ENCODE measurements around the gene TLR6.

TLR6 gene

GRCh38 chr4:38837849-38838248, 18.8 kb downstream of the TLR6 start:
- Histone ChIP-seq H3K36me3 (replicated peaks in 1 of 2; ENCODE audit: control insufficient read depth in 2 of 2, insufficient read depth in 2 of 2, low read length in 2 of 2) (no peaks in the 10 kb centered on the region), H2BK12ac (ENCODE audit: low read length) (no peak overlapping the region), H2AFZ (ENCODE audit: low read length) (no peak overlapping the region), H2BK120ac (ENCODE audit: low read depth, low read length) (no peak overlapping the region), H3K9ac (ENCODE audit: low read depth, low read length, poor library complexity) (no peak overlapping the region), H3K9me3 (replicated peaks in 1 of 2; ENCODE audit: control insufficient read depth in 2 of 2, insufficient read depth in 1 of 2, low read depth in 1 of 2, low read length in 2 of 2) (no peaks in the 10 kb centered on the region), H3K23ac (ENCODE audit: low read depth, low read length, poor library complexity) (no peak overlapping the region), H2AK5ac (ENCODE audit: low read depth, low read length) (no peak overlapping the region), H2BK5ac (ENCODE audit: low read length) (no peak overlapping the region), H3K14ac (ENCODE audit: low read length) (no peak overlapping the region), H2BK15ac (ENCODE audit: low read length) (no peak overlapping the region), H3K27ac (replicated peaks; ENCODE audit: low read length) (no peak overlapping the region), H3K4me2 (ENCODE audit: insufficient read depth, low read length, poor library complexity, severe bottlenecking) (no peak overlapping the region), H3K27me3 (ENCODE audit: control insufficient read depth in 3 of 3, insufficient read depth in 3 of 3, low read depth in 1 of 3, low read length in 3 of 3) (peaks cover 0 to 4% (median 0%) of the 10 kb centered on the region in 3 experiments), H3K4ac (ENCODE audit: low read length) (no peak overlapping the region), H4K91ac (ENCODE audit: low read depth, low read length, poor library complexity) (no peak overlapping the region), H3K4me3 (ENCODE audit: low read length in 2 of 2) (no peak overlapping the region), H3K4me1 (ENCODE audit: control insufficient read depth in 2 of 2, insufficient read depth in 1 of 2, low read depth in 1 of 2, low read length in 2 of 2) (no peaks in the 10 kb centered on the region), H4K8ac (ENCODE audit: low read depth, low read length) (no peak overlapping the region), H3K79me1 (ENCODE audit: low read depth, low read length) (no peaks in the 10 kb centered on the region), H3K18ac (ENCODE audit: low read length) (no peak overlapping the region)
- DNase-seq (ENCODE audit: low spot score), result no peak
- WGBS, 2 donors (ENCODE audit: extremely low coverage in 2 of 2, insufficient read length in 2 of 2, insufficient replicate concordance in 1 of 2), result no CpG with 5 or more reads among the region's 2 CpGs

GRCh38 chr4:38837334-38837733, 19.3 kb downstream of the TLR6 start:
- no peak for DNase-seq (ENCODE audit: low spot score)
- no peak overlapping the region for H2BK5ac ChIP-seq (ENCODE audit: low read length)
- H3K9me3 ChIP-seq (replicated peaks in 1 of 2; ENCODE audit: control insufficient read depth in 2 of 2, insufficient read depth in 1 of 2, low read depth in 1 of 2, low read length in 2 of 2), result no peaks in the 10 kb centered on the region
- H3K27me3 ChIP-seq (ENCODE audit: control insufficient read depth in 3 of 3, insufficient read depth in 3 of 3, low read depth in 1 of 3, low read length in 3 of 3), result peaks cover 0 to 4% (median 0%) of the 10 kb centered on the region in 3 experiments
- H2BK15ac ChIP-seq (ENCODE audit: low read length), result no peak overlapping the region
- no peaks in the 10 kb centered on the region for H3K79me1 ChIP-seq (ENCODE audit: low read depth, low read length)
- H3K23ac ChIP-seq (ENCODE audit: low read depth, low read length, poor library complexity), result no peak overlapping the region
- H4K91ac ChIP-seq (ENCODE audit: low read depth, low read length, poor library complexity), result no peak overlapping the region
- no peak overlapping the region for H3K4me2 ChIP-seq (ENCODE audit: insufficient read depth, low read length, poor library complexity, severe bottlenecking)
- H4K8ac ChIP-seq (ENCODE audit: low read depth, low read length), result no peak overlapping the region
- H3K27ac ChIP-seq (replicated peaks; ENCODE audit: low read length), result no peak overlapping the region
- no peak overlapping the region for H2BK12ac ChIP-seq (ENCODE audit: low read length)
- no peaks in the 10 kb centered on the region for H3K36me3 ChIP-seq (replicated peaks in 1 of 2; ENCODE audit: control insufficient read depth in 2 of 2, insufficient read depth in 2 of 2, low read length in 2 of 2)
- H2BK120ac ChIP-seq (ENCODE audit: low read depth, low read length), result no peak overlapping the region
- no peak overlapping the region for H2AK5ac ChIP-seq (ENCODE audit: low read depth, low read length)
- no peak overlapping the region for H3K14ac ChIP-seq (ENCODE audit: low read length)
- H2AFZ ChIP-seq (ENCODE audit: low read length), result no peak overlapping the region
- H3K4me3 ChIP-seq (ENCODE audit: low read length in 2 of 2), result no peak overlapping the region
- H3K18ac ChIP-seq (ENCODE audit: low read length), result no peak overlapping the region
- H3K9ac ChIP-seq (ENCODE audit: low read depth, low read length, poor library complexity), result no peak overlapping the region
- no peaks in the 10 kb centered on the region for H3K4me1 ChIP-seq (ENCODE audit: control insufficient read depth in 2 of 2, insufficient read depth in 1 of 2, low read depth in 1 of 2, low read length in 2 of 2)
- no peak overlapping the region for H3K4ac ChIP-seq (ENCODE audit: low read length)

GRCh38 chr4:38834570-38834969, 22.0 kb downstream of the TLR6 start:
- Histone ChIP-seq H2BK120ac (ENCODE audit: low read depth, low read length) (no peak overlapping the region), H2AK5ac (ENCODE audit: low read depth, low read length) (no peak overlapping the region), H4K91ac (ENCODE audit: low read depth, low read length, poor library complexity) (no peak overlapping the region), H3K14ac (ENCODE audit: low read length) (no peak overlapping the region), H4K8ac (ENCODE audit: low read depth, low read length) (no peak overlapping the region), H3K27me3 (ENCODE audit: control insufficient read depth in 3 of 3, insufficient read depth in 3 of 3, low read depth in 1 of 3, low read length in 3 of 3) (no peaks in the 10 kb centered on the region), H3K4me2 (ENCODE audit: insufficient read depth, low read length, poor library complexity, severe bottlenecking) (no peak overlapping the region), H3K9ac (ENCODE audit: low read depth, low read length, poor library complexity) (no peak overlapping the region), H3K4ac (ENCODE audit: low read length) (no peak overlapping the region), H3K36me3 (replicated peaks in 1 of 2; ENCODE audit: control insufficient read depth in 2 of 2, insufficient read depth in 2 of 2, low read length in 2 of 2) (no peaks in the 10 kb centered on the region), H2BK12ac (ENCODE audit: low read length) (no peak overlapping the region), H3K27ac (replicated peaks; ENCODE audit: low read length) (no peak overlapping the region), H3K18ac (ENCODE audit: low read length) (no peak overlapping the region), H2AFZ (ENCODE audit: low read length) (no peak overlapping the region), H3K4me1 (ENCODE audit: control insufficient read depth in 2 of 2, insufficient read depth in 1 of 2, low read depth in 1 of 2, low read length in 2 of 2) (no peaks in the 10 kb centered on the region), H3K23ac (ENCODE audit: low read depth, low read length, poor library complexity) (no peak overlapping the region), H2BK15ac (ENCODE audit: low read length) (no peak overlapping the region), H3K9me3 (replicated peaks in 1 of 2; ENCODE audit: control insufficient read depth in 2 of 2, insufficient read depth in 1 of 2, low read depth in 1 of 2, low read length in 2 of 2) (no peaks in the 10 kb centered on the region), H2BK5ac (ENCODE audit: low read length) (no peak overlapping the region), H3K79me1 (ENCODE audit: low read depth, low read length) (no peaks in the 10 kb centered on the region), H3K4me3 (ENCODE audit: low read length in 2 of 2) (no peak overlapping the region)
- no CpG with 5 or more reads among the region's 4 CpGs for WGBS, 2 donors (ENCODE audit: extremely low coverage in 2 of 2, insufficient read length in 2 of 2, insufficient replicate concordance in 1 of 2)
- no peak for DNase-seq (ENCODE audit: low spot score)

- no peaks in the 10 kb centered on the region for H3K4me1 ChIP-seq (ENCODE audit: control insufficient read depth in 2 of 2, insufficient read depth in 1 of 2, low read depth in 1 of 2, low read length in 2 of 2)
- no peaks in the 10 kb centered on the region for H3K36me3 ChIP-seq (replicated peaks in 1 of 2; ENCODE audit: control insufficient read depth in 2 of 2, insufficient read depth in 2 of 2, low read length in 2 of 2)
- no peak overlapping the region for H2BK12ac ChIP-seq (ENCODE audit: low read length)
- H2BK15ac ChIP-seq (ENCODE audit: low read length), result no peak overlapping the region
- H3K9me3 ChIP-seq (replicated peaks in 1 of 2; ENCODE audit: control insufficient read depth in 2 of 2, insufficient read depth in 1 of 2, low read depth in 1 of 2, low read length in 2 of 2), result no peaks in the 10 kb centered on the region
- no peak overlapping the region for H3K27ac ChIP-seq (replicated peaks; ENCODE audit: low read length)
- H3K4ac ChIP-seq (ENCODE audit: low read length), result no peak overlapping the region
- H3K14ac ChIP-seq (ENCODE audit: low read length), result no peak overlapping the region
- H2BK120ac ChIP-seq (ENCODE audit: low read depth, low read length), result no peak overlapping the region
- no peak overlapping the region for H4K8ac ChIP-seq (ENCODE audit: low read depth, low read length)
- no CpG with 5 or more reads among the region's 7 CpGs for WGBS, 2 donors (ENCODE audit: extremely low coverage in 2 of 2, insufficient read length in 2 of 2, insufficient replicate concordance in 1 of 2)
- no peak overlapping the region for H4K91ac ChIP-seq (ENCODE audit: low read depth, low read length, poor library complexity)
- H3K23ac ChIP-seq (ENCODE audit: low read depth, low read length, poor library complexity), result no peak overlapping the region
- no peak overlapping the region for H3K9ac ChIP-seq (ENCODE audit: low read depth, low read length, poor library complexity)
- H2AK5ac ChIP-seq (ENCODE audit: low read depth, low read length), result no peak overlapping the region
- no peaks in the 10 kb centered on the region for H3K79me1 ChIP-seq (ENCODE audit: low read depth, low read length)
- no peak overlapping the region for H3K4me2 ChIP-seq (ENCODE audit: insufficient read depth, low read length, poor library complexity, severe bottlenecking)
- no peak overlapping the region for H3K4me3 ChIP-seq (ENCODE audit: low read length in 2 of 2)
- H3K18ac ChIP-seq (ENCODE audit: low read length), result peak overlapping the region; percentile 32
- H2AFZ ChIP-seq (ENCODE audit: low read length), result no peak overlapping the region
- H2BK5ac ChIP-seq (ENCODE audit: low read length), result no peak overlapping the region
- DNase-seq (ENCODE audit: low spot score), result no peak
- H3K27me3 ChIP-seq (ENCODE audit: control insufficient read depth in 3 of 3, insufficient read depth in 3 of 3, low read depth in 1 of 3, low read length in 3 of 3), result no peaks in the 10 kb centered on the region
Observed at GRCh38 chr4:38832624-38833528, 23.7 kb downstream of the TLR6 start.
